IPS DF 6.9 (cell line): ENCODE measurements around the gene R3HDM2.
"Not testable (repeated sequence)": the region's sequence is repeated elsewhere in the genome, so short reads cannot be mapped to it uniquely, and the experiment has no call there.

Source experiments
- DNase-seq: peaks from one replicate; pipeline ENCODE4 v3.0.0-alpha.2; 2013; ENCODE audit warnings: low read depth, low spot score
- H3K27ac ChIP-seq: one replicate; pipeline ENCODE4 v1.5.1; 2013; ENCODE audit warnings: low read length, control low read depth
- H3K27me3 ChIP-seq: 2 replicates; pipeline ENCODE4 v1.6.1; 2013; ENCODE audit warnings: mild to moderate bottlenecking, low read length; ENCODE audit not compliant: control insufficient read depth, insufficient read depth
- H3K36me3 ChIP-seq: 2 replicates; pipeline ENCODE4 v1.6.1; 2013; ENCODE audit warnings: low read length; ENCODE audit not compliant: control insufficient read depth, insufficient read depth
- H3K4me1 ChIP-seq: 2 replicates; pipeline ENCODE4 v1.6.1; 2013; ENCODE audit warnings: low read length; ENCODE audit not compliant: control insufficient read depth, insufficient read depth
- H3K4me3 ChIP-seq: 2 replicates; pipeline ENCODE4 v1.5.1; 2013; ENCODE audit warnings: mild to moderate bottlenecking, low read length
- H3K9me3 ChIP-seq: 2 replicates; pipeline ENCODE4 v1.6.1; 2013; ENCODE audit warnings: low read length, inconsistent platforms; ENCODE audit not compliant: control insufficient read depth, insufficient read depth
- WGBS: extraction: QIAGEN DNeasy Blood & Tissue Kit; methylation state at CpG from one replicate; pipeline ENCODE4 v1.1.7; 2013; ENCODE audit warnings: mixed read lengths, missing lambda C conversion rate; ENCODE audit not compliant: insufficient read length, insufficient coverage; 5-methylcytosine and 5-hydroxymethylcytosine counted together

Gene R3HDM2

DNA sequence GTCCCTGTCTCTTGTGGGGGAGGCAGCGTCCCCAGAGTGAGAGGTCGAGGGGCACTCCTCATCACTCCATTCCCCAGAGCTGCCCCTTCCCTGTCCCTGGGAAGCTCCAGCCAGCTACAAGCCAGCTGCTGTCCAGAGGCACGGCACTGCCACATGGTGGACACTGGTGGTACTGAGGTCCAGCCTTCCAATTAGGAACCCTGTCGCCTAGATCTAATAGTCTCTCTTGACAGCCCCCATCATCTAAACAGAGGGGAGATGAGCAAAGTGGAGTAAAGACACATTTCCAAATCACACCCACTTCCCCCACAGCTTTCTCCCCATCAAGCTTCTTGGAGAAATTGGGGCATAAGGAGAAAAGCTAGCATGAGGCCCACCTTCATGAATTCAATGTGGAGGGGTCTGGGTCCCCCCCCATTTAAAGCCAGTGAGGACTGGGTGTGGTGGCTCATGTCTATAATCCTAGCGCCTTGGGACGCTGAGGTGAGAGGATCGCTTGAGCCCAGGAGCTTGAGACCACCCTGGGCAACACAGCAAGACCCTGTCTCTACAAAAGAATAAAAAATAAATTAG is 22.2 kb upstream of the R3HDM2 start:
- no peaks in the 10 kb centered on the region for H3K36me3 ChIP-seq
- DNase-seq: no peak
- H3K27me3 ChIP-seq: no peaks in the 10 kb centered on the region
- WGBS: no CpG with 5 or more reads among the region's 7 CpGs
- H3K9me3 ChIP-seq: no peaks in the 10 kb centered on the region
- H3K4me3 ChIP-seq: no peak overlapping the region
- H3K4me1 ChIP-seq: peaks cover 12% of the 10 kb centered on the region; the same call in 1 of the 2 replicates
- H3K27ac ChIP-seq: no peak overlapping the region

DNA sequence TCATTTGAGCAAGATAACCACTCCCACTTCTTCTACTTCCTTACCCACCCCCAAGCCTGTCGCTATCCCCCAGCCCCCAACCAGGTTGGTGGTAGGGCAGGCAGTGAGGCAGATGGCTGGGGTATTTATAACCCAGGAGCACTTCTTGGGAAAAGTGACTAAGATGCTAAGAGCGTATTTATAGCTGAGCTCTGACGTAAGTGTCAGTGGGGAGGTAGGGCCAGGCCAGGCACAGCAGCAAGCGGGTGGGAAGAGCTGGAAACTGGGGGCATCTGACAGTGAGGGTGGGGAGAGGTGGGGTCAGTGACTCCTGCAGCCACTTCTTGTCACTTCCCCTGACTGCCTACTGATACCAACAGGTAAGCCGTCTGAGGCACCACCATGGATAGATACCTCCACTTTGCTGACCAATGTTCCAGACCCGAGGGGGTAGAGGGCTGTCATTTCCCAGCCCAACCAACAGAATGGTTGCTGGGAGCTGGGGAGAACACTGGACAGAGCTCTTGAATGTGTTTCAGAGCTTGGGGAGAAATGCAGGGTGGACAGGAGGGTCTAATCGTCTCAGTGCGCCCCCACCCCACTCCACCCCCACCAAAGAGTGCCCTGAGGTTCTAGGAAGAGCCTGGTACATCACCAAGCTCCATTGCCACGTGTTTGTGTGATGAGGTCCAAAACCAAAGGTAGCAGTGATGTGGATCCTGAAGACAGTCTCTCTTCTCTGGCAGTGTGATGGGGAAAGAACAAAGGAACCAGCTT is 21.5 kb upstream of the R3HDM2 start:
- Histone ChIP-seq H3K27ac (no peak overlapping the region), H3K9me3 (no peaks in the 10 kb centered on the region), H3K4me3 (no peak overlapping the region), H3K4me1 (peaks cover 12% of the 10 kb centered on the region; the same call in 1 of the 2 replicates), H3K36me3 (no peaks in the 10 kb centered on the region), H3K27me3 (no peaks in the 10 kb centered on the region)
- no peak for DNase-seq
- no CpG with 5 or more reads among the region's 9 CpGs for WGBS

DNA sequence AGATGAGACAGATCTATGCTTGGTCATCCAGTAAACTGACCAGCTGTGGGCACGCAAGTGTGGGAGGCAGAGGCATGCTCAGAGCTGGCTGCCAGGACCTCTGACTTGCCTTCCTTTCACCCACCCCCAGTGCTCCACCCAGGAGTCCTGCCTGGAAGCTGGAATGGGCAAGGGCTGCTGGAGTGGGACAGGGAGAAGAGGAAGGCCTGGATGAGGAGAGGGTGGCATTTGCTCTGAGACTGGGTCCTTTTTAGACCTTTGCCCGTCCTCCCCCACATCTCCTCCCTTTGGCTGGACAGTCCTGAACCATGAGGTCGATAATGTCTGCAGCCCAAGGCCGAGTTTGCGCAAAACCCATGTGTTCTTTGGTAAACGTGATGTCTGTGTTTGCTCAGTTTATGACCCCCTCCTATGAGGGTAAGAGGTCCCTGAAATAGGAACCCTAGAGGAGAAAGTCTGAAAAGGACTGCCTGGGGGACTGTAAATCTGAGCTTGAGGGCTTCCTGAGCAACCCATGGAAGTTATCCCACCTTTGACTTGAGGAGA is 20.5 kb upstream of the R3HDM2 start:
- no peak for DNase-seq
- no peak overlapping the region for H3K4me3 ChIP-seq
- peaks cover 8% of the 10 kb centered on the region; the same call in 1 of the 2 replicates for H3K4me1 ChIP-seq
- no peaks in the 10 kb centered on the region for H3K36me3 ChIP-seq
- H3K27ac ChIP-seq: no peak overlapping the region
- WGBS: no CpG with 5 or more reads among the region's 6 CpGs
- no peaks in the 10 kb centered on the region for H3K9me3 ChIP-seq
- no peaks in the 10 kb centered on the region for H3K27me3 ChIP-seq

DNA sequence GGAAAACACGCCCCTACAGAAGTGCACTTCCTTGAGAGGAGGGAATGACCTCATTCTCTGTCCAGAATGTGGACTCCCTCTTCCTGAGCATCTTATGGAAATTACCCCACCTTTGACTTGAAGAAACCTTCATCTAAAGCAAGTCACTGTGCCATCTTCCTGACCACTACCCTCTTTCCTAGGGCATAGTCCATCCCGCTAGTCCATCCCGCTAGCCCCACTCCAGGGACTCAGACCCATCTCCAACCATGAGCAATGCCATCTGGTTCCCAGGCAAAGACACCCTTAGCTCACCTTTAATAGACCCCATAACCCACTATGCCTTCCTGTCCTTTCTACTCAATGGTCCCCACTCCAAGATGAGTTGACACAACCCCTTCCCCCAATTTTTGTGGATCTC is 19.2 kb upstream of the R3HDM2 start:
- Histone ChIP-seq H3K9me3 (no peaks in the 10 kb centered on the region), H3K27ac (no peak overlapping the region), H3K27me3 (no peaks in the 10 kb centered on the region), H3K4me3 (no peak overlapping the region), H3K4me1 (peaks cover 7% of the 10 kb centered on the region; the same call in 1 of the 2 replicates), H3K36me3 (no peaks in the 10 kb centered on the region)
- no peak for DNase-seq
- no CpG with 5 or more reads among the region's 3 CpGs for WGBS

DNA sequence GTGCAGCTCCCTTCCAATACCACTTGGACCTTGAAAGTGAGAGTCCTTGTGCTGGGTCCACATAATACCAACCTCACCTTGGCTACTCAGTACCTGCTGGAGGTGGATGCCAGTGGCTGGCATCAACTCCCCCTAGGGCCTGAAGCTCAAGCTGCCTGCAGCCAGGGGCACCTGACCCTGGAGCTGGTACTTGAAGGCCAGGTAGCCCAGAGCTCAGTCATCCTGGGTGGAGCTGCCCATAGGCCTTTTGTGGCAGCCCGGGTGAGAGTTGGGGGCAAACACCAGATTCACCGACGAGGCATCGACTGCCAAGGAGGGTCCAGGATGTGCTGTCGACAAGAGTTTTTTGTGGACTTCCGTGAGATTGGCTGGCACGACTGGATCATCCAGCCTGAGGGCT is 18.5 kb upstream of the R3HDM2 start:
- no peak for DNase-seq
- Histone ChIP-seq H3K4me3 (no peak overlapping the region), H3K27me3 (no peaks in the 10 kb centered on the region), H3K9me3 (no peaks in the 10 kb centered on the region), H3K27ac (no peak overlapping the region), H3K4me1 (peaks cover 3% of the 10 kb centered on the region; the same call in 1 of the 2 replicates), H3K36me3 (no peaks in the 10 kb centered on the region)
- no CpG with 5 or more reads among the region's 7 CpGs for WGBS

DNA sequence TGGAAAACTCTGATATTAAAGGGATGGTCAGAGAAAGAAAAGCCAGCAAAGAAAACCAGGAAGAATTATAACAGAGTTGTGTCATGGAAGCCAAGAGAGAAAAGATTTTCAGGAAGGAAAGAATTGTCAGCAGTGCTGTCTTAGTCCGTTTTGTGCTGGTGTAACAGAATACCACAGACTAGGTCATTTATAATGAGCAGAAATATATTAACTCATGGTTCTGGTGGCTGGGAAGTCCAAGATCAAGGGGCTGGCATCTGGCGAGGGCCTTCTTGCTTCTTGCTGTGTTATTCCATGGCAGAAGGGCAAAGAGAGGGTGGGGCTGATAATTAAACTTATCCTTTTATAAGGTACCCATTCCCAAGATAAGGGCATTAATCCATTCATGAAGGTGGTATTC is 17.8 kb upstream of the R3HDM2 start:
- no peak overlapping the region for H3K27ac ChIP-seq
- 0 out of 2 replicates have a peak, but pooled peaks cover 3% of the 10 kb centered on the region for H3K4me1 ChIP-seq
- no peak overlapping the region for H3K4me3 ChIP-seq
- no peak for DNase-seq
- H3K9me3 ChIP-seq: no peaks in the 10 kb centered on the region
- no peaks in the 10 kb centered on the region for H3K27me3 ChIP-seq
- WGBS: no CpG with 5 or more reads among the region's 2 CpGs
- H3K36me3 ChIP-seq: no peaks in the 10 kb centered on the region

DNA sequence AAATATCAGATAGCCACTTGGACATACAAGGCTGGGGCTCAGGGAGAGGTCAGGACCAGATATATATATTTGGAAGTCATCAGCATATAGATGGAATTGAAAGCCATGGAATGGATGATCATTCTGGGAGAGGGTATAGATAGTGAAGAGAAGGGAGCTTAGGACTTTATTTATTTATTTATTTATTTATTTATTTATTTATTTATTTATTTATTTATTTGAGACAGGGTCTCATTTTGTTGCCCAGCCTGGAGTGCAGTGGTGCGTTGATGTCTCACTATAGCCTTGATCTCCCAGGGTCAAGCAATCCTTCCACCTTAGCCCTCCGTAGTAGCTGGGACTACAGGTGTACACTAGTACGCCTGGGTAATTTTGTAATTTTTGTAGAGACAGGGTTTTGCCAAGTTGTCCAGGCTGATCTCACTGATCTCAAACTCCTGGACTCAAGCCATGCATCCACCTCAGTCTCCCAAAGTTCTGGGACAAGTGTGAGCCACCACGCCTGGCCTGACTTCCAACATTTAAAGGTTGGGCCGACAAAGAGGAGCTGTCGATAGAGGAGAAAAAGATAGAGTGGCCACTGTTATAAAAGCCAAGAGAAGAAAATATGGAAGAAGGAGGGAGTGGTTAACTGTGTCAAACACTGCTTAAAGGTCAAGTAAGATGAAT is 15.6 kb upstream of the R3HDM2 start:
- Histone ChIP-seq H3K9me3 (no peaks in the 10 kb centered on the region; the same call in 1 of the 2 replicates), H3K4me3 (no peak overlapping the region), H3K27ac (no peak overlapping the region), H3K27me3 (no peaks in the 10 kb centered on the region), H3K4me1 (no peaks in the 10 kb centered on the region), H3K36me3 (no peaks in the 10 kb centered on the region)
- DNase-seq: no peak
- no CpG with 5 or more reads among the region's 6 CpGs for WGBS

DNA sequence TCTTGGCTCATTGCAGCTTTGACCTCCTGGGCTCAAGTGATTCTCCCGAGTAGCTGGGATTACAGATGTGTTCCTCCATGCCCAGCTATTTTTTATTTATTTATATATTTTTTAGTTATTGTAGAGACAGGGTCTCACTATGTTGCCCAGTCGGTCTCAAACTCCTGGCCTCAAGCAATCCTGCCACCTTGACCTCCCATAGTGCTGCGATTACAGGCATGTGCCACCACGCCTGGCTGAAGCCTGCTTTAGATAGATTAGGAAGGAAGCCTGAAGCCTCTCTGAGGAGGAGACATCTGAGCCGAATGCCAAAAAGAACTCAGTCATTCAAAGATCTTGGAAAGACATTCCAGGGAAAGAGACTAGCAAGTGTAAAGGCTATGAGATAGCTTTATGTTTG is 13.9 kb upstream of the R3HDM2 start:
- H3K27me3 ChIP-seq: no peaks in the 10 kb centered on the region
- no CpG with 5 or more reads among the region's 5 CpGs for WGBS
- H3K4me3 ChIP-seq: no peak overlapping the region

DNA sequence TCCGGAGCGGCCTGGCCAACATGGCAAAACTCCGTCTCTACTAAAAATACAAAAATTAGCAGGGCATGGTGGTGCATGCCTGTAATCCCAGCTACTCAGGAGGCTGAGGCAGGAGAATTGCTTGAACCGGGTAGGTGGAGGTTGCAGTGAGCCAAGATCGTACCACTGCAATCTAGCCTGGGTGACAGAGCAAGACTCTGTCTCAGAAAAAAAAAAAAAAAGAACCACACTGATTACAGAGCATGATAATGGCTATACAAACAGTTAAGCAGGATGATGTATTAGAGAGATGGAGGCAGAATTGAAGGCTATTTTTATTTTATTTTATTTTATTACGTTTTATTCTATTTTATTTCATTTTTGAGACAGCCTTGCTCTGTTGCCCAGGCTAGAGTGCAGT is 13.5 kb upstream of the R3HDM2 start:
- not testable (repeated sequence) for DNase-seq, H3K4me1 ChIP-seq, H3K9me3 ChIP-seq, H3K27me3 ChIP-seq, H3K27ac ChIP-seq, H3K36me3 ChIP-seq, H3K4me3 ChIP-seq
- WGBS: no CpG with 5 or more reads among the region's 6 CpGs

More for the DNA sequence above, 13.9 kb upstream of the R3HDM2 start:
- Histone ChIP-seq H3K4me1 (no peaks in the 10 kb centered on the region), H3K9me3 (no peaks in the 10 kb centered on the region; the same call in 1 of the 2 replicates), H3K27ac (no peak overlapping the region), H3K36me3 (no peaks in the 10 kb centered on the region)
- no peak for DNase-seq

DNA sequence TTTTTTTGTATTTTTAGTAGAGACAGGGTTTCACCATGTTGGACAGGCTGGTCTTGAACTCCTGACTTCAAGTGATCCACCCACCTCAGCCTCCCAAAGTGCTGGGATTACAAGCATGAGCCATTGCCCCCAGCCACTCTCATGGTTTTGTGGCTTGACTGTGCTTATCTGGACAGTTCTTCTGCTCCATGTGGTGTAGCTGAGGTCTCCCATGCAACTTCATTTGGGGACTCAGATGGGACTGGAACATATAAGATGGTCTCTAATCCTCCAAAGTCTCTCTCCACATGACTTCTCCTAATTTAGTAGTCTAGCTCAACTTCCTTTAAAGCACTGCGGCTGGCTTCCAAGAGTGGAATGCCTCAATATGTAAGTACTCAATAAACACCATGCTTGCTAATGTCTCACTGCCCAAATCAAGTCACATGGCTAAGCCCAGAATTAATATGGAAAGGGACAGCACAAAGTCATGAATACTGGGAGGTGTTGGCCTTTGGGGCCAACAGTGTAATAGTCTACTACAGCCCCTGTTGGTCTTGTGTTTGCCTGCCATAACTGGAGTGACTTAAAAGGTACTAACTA is 11.1 kb upstream of the R3HDM2 start:
- Histone ChIP-seq H3K36me3 (no peaks in the 10 kb centered on the region), H3K27ac (no peak overlapping the region), H3K27me3 (no peaks in the 10 kb centered on the region), H3K4me1 (no peaks in the 10 kb centered on the region), H3K4me3 (no peak overlapping the region), H3K9me3 (no peaks in the 10 kb centered on the region; the same call in 1 of the 2 replicates)
- DNase-seq: no peak
- no CpG with 5 or more reads among the region's 1 CpG for WGBS
